Testis (tissue), 3 donors: ENCODE data around the gene CFAP97D2. TPM values are rescaled to one million over a fixed set of nuclear protein-coding genes. Genes with fewer than 3 reads are reported as not detected.
"Not testable (repeated sequence)": the region's sequence is repeated elsewhere in the genome, so short reads cannot be mapped to it uniquely, and the experiment has no call there.

Experiments
- DNase-seq: peaks from one replicate; pipeline ENCODE4 v3.0.0-alpha.2; 2019
- H3K27ac ChIP-seq, 2 donors: fragments of 200-600 bp; sonication (generic); one replicate each; pipeline ENCODE4 v1.5.1; 2019
- H3K27me3 ChIP-seq: fragments of 200-600 bp; sonication (generic); one replicate; pipeline ENCODE4 v1.5.1; 2019
- H3K36me3 ChIP-seq: fragments of 200-600 bp; sonication (generic); one replicate; pipeline ENCODE4 v1.5.1; 2017; ENCODE audit warnings: low read depth; ENCODE audit errors: missing control alignments
- H3K4me1 ChIP-seq: fragments of 200-600 bp; sonication (generic); one replicate; pipeline ENCODE4 v1.5.1; 2019
- H3K4me3 ChIP-seq, 2 donors: fragments of 200-600 bp; sonication (generic); one replicate each; pipeline ENCODE4 v1.5.1; 2017 to 2019
- H3K9me3 ChIP-seq: fragments of 200-600 bp; sonication (generic); one replicate; pipeline ENCODE4 v1.5.1; 2017
- CTCF ChIP-seq, 3 experiments: fragments of 450-650 bp in 2 of 3; fragments of 200-600 bp in 1 of 3; sonication (generic) in 1 of 3; IDR thresholded peaks; one replicate each; pipeline ENCODE4 v1.5.1; 2016 to 2019; ENCODE audit warnings: antibody characterized with exemption in 3 of 3, mild to moderate bottlenecking in 2 of 3, moderate library complexity in 1 of 3
- POLR2A ChIP-seq: fragments of 450-650 bp; IDR thresholded peaks from one replicate; pipeline ENCODE4 v1.6.1; 2017; ENCODE audit warnings: antibody characterized with exemption, mild to moderate bottlenecking, moderate library complexity
- WGBS, 2 donors: methylation state at CpG; one replicate each; pipeline ENCODE4 v1.1.5; 2018; 5-methylcytosine and 5-hydroxymethylcytosine counted together
- intact Hi-C: fragments of 100-400 bp; cut with DNase I; formaldehyde crosslinking; loops from one replicate; pipeline ENCODE4 v1.15.1; 2023; ENCODE audit warnings: low total_unique reads
- polyA plus RNA-seq: library from polyadenylated mRNA; stranded (reverse); fragments of 350-450 nt; fragmentation: Illumina TruSeq; extraction: RNeasy Lipid Tissue Mini Kit (QIAGEN cat#74804); gene quantifications from one replicate; pipeline ENCODE4 v1.2.3, GENCODE V29; 2014; ENCODE audit warnings: low read depth, low replicate concordance; ENCODE audit not compliant: insufficient read depth
- total RNA-seq, 2 donors: library from RNA; depleted of rRNA; stranded (reverse); fragments of >200 nt; gene quantifications; one replicate each; pipeline ENCODE4 v1.2.3, GENCODE V29; 2016

The CFAP97D2 gene
- total and polyA plus RNA-seq, 3 donors from 2014 or later: 1.5 to 2.7 (median 2.3) TPM

DNA sequence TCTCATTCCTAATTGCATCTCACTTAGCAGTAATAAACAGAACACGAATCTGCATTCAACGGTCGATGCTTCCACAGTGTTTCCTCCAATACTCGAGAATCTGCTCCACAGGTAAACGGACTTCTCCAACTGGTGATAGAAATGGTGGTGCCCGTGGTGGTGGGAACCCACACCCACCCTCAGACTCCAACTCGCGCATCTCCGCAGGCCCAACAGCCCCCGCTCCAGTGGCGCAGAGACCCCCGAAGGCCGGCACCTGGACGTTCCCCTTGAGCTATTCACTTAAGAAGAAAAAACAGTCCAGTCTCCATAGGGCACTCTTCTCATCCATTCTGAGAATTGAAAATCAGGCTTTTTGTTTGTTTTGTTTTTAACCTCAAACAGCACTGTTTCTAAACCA lies 32.9 kb upstream of the CFAP97D2 start:
- intact Hi-C loops: no loop called here
- TF ChIP-seq CTCF (IDR thresholded peaks at IDR 0.05) (no peak), POLR2A (no peak)
- 92 to 95% methylated on average over 13 to 14 of the region's 14 CpGs for WGBS, 2 donors
- Histone ChIP-seq H3K27me3 (no peaks in the 10 kb centered on the region), H3K9me3 (no peaks in the 10 kb centered on the region), H3K4me1 (no peaks in the 10 kb centered on the region), H3K4me3 (no peak overlapping the region), H3K36me3 (no peaks in the 10 kb centered on the region), H3K27ac (no peak overlapping the region)
- DNase-seq: no peak

DNA sequence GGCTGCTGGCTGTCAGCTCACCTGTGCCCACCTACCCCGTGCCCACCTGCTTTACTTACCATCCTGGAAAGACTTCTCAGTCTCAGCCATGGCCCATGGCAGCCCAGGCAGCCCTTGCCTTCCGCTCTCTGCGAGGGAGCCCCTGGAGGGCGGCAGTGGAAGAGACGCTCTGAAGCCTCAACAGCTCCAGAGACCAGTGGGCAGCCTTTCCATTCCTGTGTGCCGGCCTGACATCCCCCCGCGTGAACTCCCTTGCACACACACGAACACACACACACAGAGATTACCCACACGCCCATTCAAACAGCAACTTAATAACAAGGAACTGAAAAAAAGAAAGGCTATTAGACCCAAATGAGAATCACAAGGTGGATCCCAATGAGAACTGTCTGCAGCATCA lies 32.4 kb upstream of the CFAP97D2 start:
- no peak for DNase-seq

GRCh38 chr13:114147803-114148520 lies 31.1 kb upstream of the CFAP97D2 start:
- no peaks in the 10 kb centered on the region for H3K36me3 ChIP-seq
- H3K27me3 ChIP-seq: no peaks in the 10 kb centered on the region
- no peaks in the 10 kb centered on the region for H3K9me3 ChIP-seq
- no peak for DNase-seq
- no peaks in the 10 kb centered on the region for H3K4me1 ChIP-seq
- TF ChIP-seq CTCF (IDR thresholded peaks at IDR 0.05) (no peak), POLR2A (no peak)
- intact Hi-C loops: no loop called here
- 83 to 85% methylated on average over 11 to 20 of the region's 22 CpGs for WGBS, 2 donors
- H3K4me3 ChIP-seq: no peak overlapping the region
- H3K27ac ChIP-seq: no peak overlapping the region

More for the DNA sequence above, 32.4 kb upstream of the CFAP97D2 start:
- H3K36me3 ChIP-seq: no peaks in the 10 kb centered on the region
- TF ChIP-seq POLR2A (no peak), CTCF (IDR thresholded peaks at IDR 0.05) (no peak)
- intact Hi-C loops: no loop called here
- no peaks in the 10 kb centered on the region for H3K9me3 ChIP-seq
- H3K4me3 ChIP-seq: no peak overlapping the region
- WGBS, 2 donors: 72 to 76% methylated on average over 10 of the region's 10 CpGs
- no peak overlapping the region for H3K27ac ChIP-seq
- no peaks in the 10 kb centered on the region for H3K4me1 ChIP-seq
- no peaks in the 10 kb centered on the region for H3K27me3 ChIP-seq

DNA sequence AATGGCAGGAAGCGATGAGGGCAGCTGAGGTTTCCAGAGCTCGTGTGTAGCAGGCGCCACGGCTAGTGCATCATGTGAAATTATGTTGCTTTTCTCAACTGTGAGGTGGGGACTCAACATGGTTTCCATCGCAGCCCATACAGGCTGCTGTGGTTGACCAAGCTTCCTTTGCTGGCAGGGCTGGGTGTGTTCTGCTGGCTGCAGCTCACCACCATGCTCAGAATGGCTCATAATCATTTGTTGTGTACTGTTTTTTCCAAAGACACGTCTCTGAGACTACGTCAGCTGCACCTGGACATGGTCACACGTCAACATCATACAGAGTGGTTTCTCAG lies 30.6 kb upstream of the CFAP97D2 start:
- Histone ChIP-seq H3K27ac (no peak overlapping the region), H3K36me3 (no peaks in the 10 kb centered on the region), H3K4me1 (no peaks in the 10 kb centered on the region), H3K4me3 (no peak overlapping the region), H3K9me3 (no peaks in the 10 kb centered on the region), H3K27me3 (no peaks in the 10 kb centered on the region)
- TF ChIP-seq POLR2A: no peak
- no peak for TF ChIP-seq CTCF (IDR thresholded peaks at IDR 0.05)
- intact Hi-C loops: no loop called here
- WGBS, 2 donors: 81 to 90% methylated on average over 8 of the region's 8 CpGs
- no peak for DNase-seq

GRCh38 chr13:114148886-114149285 lies 30.2 kb upstream of the CFAP97D2 start:
- 89 to 91% methylated on average over 19 of the region's 19 CpGs for WGBS, 2 donors
- H3K27me3 ChIP-seq, intact Hi-C loops, H3K4me1 ChIP-seq, H3K27ac ChIP-seq, H3K36me3 ChIP-seq, H3K9me3 ChIP-seq, DNase-seq, H3K4me3 ChIP-seq: not testable (repeated sequence)
